HepG2 (cell line): Measurements from ENCODE around the gene GYS1. TPM values are rescaled to one million over a fixed set of nuclear protein-coding genes. Genes with fewer than 3 reads are reported as not detected.

ENCODE experiments used
- AGO2 ChIP-seq: fragments of 200-400 bp; formaldehyde crosslinking; optimal IDR thresholded peaks from 2 replicates; pipeline ENCODE3; 2017; ENCODE audit warnings: mild to moderate bottlenecking, low read depth, low read length, moderate library complexity
- BRD4 ChIP-seq: sonication (generic); formaldehyde crosslinking; IDR thresholded peaks from 2 replicates; pipeline ENCODE4 v1.4.0; 2020; ENCODE audit warnings: missing genetic modification reagents
- E2F5 ChIP-seq: sonication (generic); formaldehyde crosslinking; conservative IDR thresholded peaks from 2 replicates; pipeline ENCODE4 v1.4.0; 2020; ENCODE audit warnings: missing genetic modification reagents
- FOXK1 ChIP-seq: sonication (generic); formaldehyde crosslinking; IDR thresholded peaks from 2 replicates; pipeline ENCODE4 v1.4.0; 2020; ENCODE audit warnings: low read depth, missing genetic modification reagents, borderline replicate concordance
- GMEB2 ChIP-seq: IDR thresholded peaks from 2 replicates; pipeline ENCODE4 v1.6.1; 2016; ENCODE audit warnings: missing biosample characterization, missing genetic modification reagents, low read depth
- HIC2 ChIP-seq: sonication (generic); formaldehyde crosslinking; IDR thresholded peaks from 2 replicates; pipeline ENCODE4 v1.9.0; 2022; ENCODE audit warnings: low read depth, missing genetic modification reagents
- JARID2 ChIP-seq: sonication (generic); formaldehyde crosslinking; IDR thresholded peaks from 2 replicates; pipeline ENCODE4 v1.8.1; 2023; ENCODE audit warnings: missing genetic modification reagents, inconsistent platforms; ENCODE audit not compliant: insufficient replicate concordance
- PREB ChIP-seq: sonication (generic); formaldehyde crosslinking; IDR thresholded peaks from 2 replicates; pipeline ENCODE4 v1.4.0; 2020; ENCODE audit warnings: missing genetic modification reagents
- REPIN1 ChIP-seq: sonication (generic); formaldehyde crosslinking; IDR thresholded peaks from 2 replicates; pipeline ENCODE4 v1.8.0; 2022; ENCODE audit warnings: missing genetic modification reagents, low read depth, mild to moderate bottlenecking, borderline replicate concordance
- THYN1 ChIP-seq: sonication (generic); formaldehyde crosslinking; IDR thresholded peaks from 2 replicates; pipeline ENCODE4 v1.8.1; 2023; ENCODE audit warnings: low read depth, mild to moderate bottlenecking, moderate library complexity, missing genetic modification reagents, borderline replicate concordance
- ZNF367 ChIP-seq: sonication (generic); formaldehyde crosslinking; IDR thresholded peaks from 2 replicates; pipeline ENCODE4 v1.4.0; 2020; ENCODE audit warnings: missing genetic modification reagents, borderline replicate concordance
- ZNF407 ChIP-seq: sonication (generic); formaldehyde crosslinking; IDR thresholded peaks from one replicate; pipeline ENCODE4 v1.5.1; 2020; ENCODE audit warnings: mild to moderate bottlenecking, missing genetic modification reagents; ENCODE audit errors: not compliant biosample characterization
- ZNF549 ChIP-seq: sonication (generic); formaldehyde crosslinking; IDR thresholded peaks from 2 replicates; pipeline ENCODE4 v1.5.0; 2020; ENCODE audit warnings: missing genetic modification reagents
- ZNF850 ChIP-seq: sonication (generic); formaldehyde crosslinking; conservative IDR thresholded peaks from 2 replicates; pipeline ENCODE4 v1.9.0; 2021; ENCODE audit warnings: mild to moderate bottlenecking, missing genetic modification reagents
- polyA plus RNA-seq, 8 experiments: library from polyadenylated mRNA; depleted of rRNA in 3 of 8; stranded (reverse) in 7 of 8; unstranded in 1 of 8; fragments of >200 nt; fragmentation: Illumina TruSeq in 4 of 8; extraction: Trizol in 4 of 8; gene quantifications; 2 replicates each; pipeline versions ENCODE4 v1.2.1 to v1.2.3, GENCODE V29; 2011 to 2016; ENCODE audit warnings: low read depth in 4 of 8, missing spikeins in 1 of 8, mixed read lengths in 1 of 8; ENCODE audit not compliant: insufficient read depth in 1 of 8
- total RNA-seq, 5 experiments: library from RNA; depleted of rRNA; stranded (reverse); fragments of >200 nt; fragmentation: Illumina TruSeq; extraction: Trizol; gene quantifications; 2 replicates each; pipeline ENCODE4 v1.2.3, GENCODE V29; 2016; ENCODE audit warnings: low read depth in 1 of 5

GYS1 gene
- total and polyA plus RNA-seq, 2 of the 13 experiments (the other 11 are each of a cell fraction or from before 2014, with no cell fraction given), result 18.4 to 42.1 TPM

- TF ChIP-seq ZNF407 (CRISPR knock-in tag), result peak; percentile 69
- no peak for TF ChIP-seq HIC2 (CRISPR knock-in tag)
- peak; percentile 93 for TF ChIP-seq ZNF367 (CRISPR knock-in tag)
- TF ChIP-seq THYN1 (CRISPR knock-in tag), result no peak
- peak; percentile 68; the same call in 1 of the 2 replicates for TF ChIP-seq E2F5 (CRISPR knock-in tag)
- peak; percentile 93 for TF ChIP-seq REPIN1 (CRISPR knock-in tag)
- TF ChIP-seq AGO2, result peak; percentile 100
- 0 out of 2 replicates have a peak, but pooled peaks have one; percentile 78 for TF ChIP-seq BRD4
- peak; percentile 87; the same call in 1 of the 2 replicates for TF ChIP-seq ZNF549
- peak; percentile 87 for TF ChIP-seq JARID2
- TF ChIP-seq GMEB2 (CRISPR knock-in tag), result no peak
- peak; percentile 76; the same call in 1 of the 2 replicates for TF ChIP-seq FOXK1 (CRISPR knock-in tag)
- no peak for TF ChIP-seq ZNF850
- no peak for TF ChIP-seq PREB (CRISPR knock-in tag)
Observed at GRCh38 chr19:48965040-48965805, 27.9 kb downstream of the GYS1 start, which contains the start of gene FTL (continued).
